ENCODE data around the gene SLC25A39.
A peak's percentile ranks its signal among the peaks of the same experiment; 100 is the strongest.
"Not testable (repeated sequence)": the region's sequence is repeated elsewhere in the genome, so short reads cannot be mapped to it uniquely, and the experiment has no call there.

Gene SLC25A39, protein sequence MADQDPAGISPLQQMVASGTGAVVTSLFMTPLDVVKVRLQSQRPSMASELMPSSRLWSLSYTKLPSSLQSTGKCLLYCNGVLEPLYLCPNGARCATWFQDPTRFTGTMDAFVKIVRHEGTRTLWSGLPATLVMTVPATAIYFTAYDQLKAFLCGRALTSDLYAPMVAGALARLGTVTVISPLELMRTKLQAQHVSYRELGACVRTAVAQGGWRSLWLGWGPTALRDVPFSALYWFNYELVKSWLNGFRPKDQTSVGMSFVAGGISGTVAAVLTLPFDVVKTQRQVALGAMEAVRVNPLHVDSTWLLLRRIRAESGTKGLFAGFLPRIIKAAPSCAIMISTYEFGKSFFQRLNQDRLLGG

DNA sequence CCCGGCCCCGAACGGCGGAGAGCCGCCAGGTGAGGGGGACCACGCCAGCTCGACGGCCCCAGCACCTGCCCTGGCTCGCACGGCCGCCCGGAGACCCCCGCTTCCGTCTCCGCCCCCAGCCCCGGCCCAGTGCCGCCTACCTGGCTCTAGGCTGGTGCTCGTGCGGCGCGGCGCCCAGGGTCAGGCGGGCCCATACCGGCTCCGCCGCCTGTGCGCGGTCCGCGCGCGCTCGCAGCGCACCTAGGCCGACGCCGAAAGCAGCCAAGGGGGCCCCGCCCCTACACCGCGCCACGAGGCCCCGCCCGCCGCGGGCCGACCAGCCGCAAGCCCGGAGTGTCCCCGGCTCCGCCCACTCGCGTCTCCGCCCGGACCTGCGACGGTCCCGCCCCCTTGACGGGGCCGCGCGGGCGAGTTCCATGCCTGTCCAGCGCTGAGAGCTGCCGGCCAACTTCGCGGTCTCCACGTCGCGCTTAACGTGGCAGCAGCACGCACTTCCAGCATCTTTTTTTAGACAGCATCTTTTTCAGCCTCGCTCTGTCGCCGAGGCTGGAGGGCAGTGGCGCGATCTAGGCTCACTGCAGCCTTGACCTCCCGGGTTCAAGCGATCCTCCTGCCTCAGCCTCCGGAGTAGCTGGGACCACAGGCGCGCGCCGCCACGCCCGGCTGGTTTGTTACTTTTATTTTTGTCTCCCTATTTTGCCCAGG lies at the start of gene SLC25A39:
SLC25A39 (minus strand) TSS at position 253 of the 705 bp plus-strand sequence. CDS start 1,261 bp downstream, outside the sequence.
- peak; percentile 94 for DNase-seq

DNA sequence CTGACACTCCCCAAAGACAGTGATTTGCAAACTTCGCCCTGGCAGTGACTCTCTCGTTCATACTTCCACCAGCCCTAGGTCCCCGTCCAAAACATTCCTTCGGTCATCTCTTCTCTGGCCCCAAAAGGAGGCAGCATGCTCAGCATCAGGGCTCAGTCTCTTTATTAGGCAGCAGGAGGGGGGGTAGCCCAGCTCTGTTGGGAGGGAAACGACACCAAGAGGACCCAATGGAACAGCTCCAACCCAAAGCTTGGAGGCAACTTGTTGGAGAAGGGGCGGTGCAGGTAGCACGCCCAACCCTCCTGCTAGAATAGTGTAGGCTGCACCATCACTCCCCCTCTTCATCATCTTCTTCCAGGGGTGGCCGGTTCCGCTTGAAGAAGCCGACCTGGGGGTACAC lies 47.4 kb upstream of the SLC25A39 start:
- no peak for DNase-seq

DNA sequence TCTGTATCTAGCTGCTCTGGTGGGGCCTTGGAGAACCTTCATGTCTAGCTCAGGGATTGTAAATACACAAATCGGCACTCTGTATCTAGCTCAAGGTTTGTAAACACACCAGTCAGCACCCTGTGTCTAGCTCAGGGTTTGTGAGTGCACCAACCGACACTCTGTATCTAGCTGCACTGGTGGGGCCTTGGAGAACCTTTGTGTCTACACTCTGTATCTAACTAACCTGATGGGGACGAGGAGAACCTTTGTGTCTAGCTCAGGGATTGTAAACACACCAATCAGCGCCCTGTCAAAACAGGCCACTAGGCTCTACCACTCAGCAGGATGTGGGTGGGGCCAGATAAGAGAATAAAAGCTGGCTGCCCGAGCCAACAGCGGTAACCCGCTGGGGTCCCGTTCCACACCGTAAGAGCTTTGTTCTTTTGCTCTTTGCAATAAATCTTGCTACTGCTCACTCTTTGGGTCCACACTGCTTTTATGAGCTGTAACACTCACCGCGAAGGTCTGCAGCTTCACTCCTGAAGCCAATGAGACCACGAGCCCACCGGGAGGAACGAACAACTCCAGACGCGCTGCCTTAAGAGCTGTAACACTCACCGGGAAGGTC lies 44.9 kb upstream of the SLC25A39 start:
- not testable (repeated sequence) for DNase-seq

DNA sequence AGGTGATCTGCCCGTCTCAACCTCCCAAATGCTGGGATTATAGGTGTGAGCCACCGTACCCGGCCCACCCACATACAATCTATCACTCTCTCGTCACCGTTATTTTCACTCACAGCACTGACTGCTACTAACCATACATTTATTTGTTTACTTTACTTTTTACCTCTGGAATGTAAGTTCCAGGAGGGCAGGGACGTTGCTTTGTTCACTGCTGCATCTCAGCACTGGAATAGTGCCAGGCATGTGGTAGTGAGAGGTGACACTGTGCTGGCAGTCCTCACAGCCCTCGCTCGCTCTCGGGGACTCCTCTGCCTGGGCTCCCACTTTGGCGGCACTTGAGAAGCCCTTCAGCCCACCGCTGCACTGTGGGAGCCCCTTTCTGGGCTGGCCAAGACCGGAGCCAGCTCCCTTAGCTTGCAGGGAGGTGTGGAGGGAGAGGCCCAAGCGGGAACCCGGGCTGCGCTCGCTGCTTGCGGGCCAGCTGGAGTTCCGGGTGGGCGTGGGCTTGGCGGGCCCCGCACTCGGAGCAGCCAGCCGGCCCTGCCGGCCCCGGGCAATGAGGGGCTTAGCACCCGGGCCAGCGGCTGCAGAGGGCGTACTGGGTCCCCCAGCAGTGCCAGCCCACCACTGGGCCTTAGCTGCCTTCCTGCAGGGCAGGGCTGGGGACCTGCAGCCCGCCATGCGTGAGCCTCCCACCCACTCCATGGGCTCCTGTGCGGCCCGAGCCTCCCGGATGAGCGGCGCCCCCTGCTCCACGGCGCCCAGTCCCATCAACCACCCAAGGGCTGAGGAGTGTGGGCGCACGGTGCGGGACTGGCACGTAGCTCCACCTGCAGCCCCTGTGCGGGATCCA lies 44.0 kb upstream of the SLC25A39 start:
- DNase-seq = not testable (repeated sequence)

DNA sequence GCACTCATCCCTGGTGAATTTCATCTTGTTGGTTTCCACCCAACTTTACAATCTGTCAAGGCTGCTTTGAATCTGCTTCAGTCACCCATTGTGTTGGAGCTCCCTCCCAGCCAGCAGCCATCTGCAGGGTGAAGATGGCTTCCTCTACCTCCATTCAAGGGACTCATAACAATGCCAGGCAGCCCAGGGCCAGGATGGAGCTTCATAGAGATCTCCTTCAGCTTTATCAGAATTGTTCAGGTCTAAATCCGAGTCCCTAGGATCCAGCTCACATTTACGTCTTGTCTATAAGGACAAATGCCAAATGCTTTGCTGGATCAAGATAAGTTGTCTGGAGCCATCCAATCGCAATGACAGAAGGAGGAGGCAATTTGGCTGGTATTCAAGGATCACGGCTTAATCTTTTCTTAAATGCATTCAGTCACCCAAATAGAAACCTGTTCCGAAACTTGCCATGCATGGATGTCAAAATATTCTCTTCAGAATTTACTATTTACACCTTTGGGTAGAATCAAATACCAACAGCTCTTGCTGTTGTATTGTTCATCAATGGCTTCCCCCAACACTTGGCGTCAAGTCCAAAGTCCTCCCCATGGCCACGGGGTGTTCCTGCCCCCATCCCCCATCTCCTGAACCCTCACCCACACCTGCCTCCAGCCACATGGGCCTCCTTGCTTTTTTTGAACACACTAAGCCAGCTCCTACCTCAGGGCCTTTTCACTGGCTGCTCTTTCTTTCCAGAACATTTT lies 42.8 kb upstream of the SLC25A39 start:
- DNase-seq = no peak

DNA sequence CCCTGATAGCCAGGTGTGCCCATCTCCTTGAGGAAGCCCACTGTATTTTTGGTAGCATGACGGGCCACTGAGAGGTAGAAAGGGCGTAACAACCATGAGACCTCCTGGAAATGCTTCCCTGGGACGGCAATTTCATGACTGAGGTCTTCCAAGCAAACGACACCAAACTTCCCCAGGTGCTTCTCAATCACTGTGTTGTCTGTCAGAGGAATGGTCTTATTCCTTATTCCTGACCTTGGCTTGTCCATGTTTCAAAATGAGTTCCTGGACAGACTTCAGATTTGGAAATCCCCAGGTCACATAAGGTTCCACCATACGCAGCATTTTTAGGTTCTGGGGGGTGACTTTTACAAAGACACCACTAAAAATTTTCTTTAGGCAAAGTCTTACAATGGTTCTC lies 40.4 kb upstream of the SLC25A39 start:
- not testable (repeated sequence) for DNase-seq

DNA sequence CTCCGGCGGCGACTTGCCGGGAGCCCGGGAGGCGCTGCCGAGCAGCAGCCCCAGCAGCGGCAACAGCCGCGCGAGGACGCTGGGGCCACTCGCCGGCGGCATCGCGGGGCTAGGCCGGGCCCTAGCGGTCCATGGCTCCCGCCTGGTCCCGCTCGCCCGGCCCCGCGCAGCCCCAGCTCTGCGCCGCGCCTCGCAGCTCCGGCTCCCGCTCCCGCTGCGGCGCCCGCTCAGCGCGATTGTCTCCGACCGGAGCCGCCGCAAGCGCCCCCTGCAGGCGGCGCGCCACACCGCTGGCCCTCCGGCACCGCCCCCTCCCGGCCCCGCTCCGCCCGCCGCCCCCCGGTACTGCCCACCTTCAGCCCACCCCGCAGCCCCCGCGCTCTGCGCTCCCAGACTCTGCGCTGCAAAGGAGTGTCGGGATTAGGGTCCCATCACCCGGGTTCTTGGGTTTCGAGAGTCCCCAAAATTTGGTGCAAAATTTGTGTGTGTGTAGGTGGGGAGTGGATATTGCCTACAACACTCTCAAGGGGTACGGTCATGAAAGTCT lies 39.1 kb upstream of the SLC25A39 start, which contains the start of gene FAM171A2:
FAM171A2 (minus strand) TSS at position 241 of the 547 bp plus-strand sequence; CDS start at position 102, 139 bp downstream.
- DNase-seq = peak; percentile 51

DNA sequence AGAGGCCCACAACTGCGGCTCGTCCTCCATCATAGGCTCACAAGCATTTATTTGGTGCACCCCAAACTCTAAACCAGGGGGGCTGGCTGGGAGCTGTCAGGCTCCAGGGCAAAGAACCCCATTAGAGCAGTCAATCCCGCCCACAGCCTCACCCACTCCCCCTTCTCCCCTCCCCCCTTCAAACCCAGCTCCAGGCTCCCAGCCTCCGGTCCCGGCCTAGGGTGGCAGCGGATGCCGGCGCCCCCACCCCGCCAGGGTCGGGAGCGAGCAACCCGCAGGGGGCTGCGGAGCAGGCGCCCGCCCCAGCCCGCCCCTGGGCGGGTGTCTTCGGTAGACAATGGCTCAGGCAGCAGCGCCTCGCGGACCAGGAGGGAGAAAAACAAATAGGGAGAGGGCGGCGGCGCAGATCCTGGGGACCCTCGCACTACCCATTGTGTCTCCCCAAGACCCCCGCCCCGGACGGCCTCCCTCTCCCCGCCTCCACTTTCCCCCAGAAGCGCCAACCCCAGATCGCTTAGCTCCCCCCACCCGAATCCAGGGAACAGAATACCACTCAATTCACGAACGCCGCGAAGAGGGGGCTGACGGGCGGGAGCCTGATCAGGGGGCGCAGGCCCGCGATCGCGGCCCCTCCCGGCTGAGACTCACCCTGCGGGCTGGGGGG lies 38.5 kb upstream of the SLC25A39 start:
- no peak for DNase-seq

DNA sequence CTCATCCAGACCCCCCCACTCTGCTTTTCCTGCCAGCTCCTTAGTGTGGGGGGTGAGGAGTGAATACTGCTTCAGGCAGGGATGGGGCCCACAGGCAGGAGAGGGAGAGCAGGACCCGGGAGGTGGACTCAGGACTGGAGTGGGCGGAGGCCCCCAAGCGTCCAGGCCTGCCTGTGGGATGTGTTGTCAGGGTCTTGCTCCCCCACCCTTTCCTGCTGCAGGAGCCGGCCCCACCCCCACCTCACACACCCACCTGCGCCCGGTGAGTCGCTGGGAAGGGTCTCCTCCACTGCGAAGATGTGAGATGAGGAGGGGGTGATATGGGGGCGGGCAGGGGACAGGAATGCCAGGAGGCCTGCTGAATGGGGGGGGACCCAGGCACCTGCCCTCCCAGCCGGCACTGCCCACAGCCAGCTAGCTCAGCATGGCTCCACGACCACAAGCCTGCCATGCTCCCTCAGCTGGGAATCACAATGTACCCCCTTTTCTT lies 37.9 kb upstream of the SLC25A39 start:
- no peak for DNase-seq

DNA sequence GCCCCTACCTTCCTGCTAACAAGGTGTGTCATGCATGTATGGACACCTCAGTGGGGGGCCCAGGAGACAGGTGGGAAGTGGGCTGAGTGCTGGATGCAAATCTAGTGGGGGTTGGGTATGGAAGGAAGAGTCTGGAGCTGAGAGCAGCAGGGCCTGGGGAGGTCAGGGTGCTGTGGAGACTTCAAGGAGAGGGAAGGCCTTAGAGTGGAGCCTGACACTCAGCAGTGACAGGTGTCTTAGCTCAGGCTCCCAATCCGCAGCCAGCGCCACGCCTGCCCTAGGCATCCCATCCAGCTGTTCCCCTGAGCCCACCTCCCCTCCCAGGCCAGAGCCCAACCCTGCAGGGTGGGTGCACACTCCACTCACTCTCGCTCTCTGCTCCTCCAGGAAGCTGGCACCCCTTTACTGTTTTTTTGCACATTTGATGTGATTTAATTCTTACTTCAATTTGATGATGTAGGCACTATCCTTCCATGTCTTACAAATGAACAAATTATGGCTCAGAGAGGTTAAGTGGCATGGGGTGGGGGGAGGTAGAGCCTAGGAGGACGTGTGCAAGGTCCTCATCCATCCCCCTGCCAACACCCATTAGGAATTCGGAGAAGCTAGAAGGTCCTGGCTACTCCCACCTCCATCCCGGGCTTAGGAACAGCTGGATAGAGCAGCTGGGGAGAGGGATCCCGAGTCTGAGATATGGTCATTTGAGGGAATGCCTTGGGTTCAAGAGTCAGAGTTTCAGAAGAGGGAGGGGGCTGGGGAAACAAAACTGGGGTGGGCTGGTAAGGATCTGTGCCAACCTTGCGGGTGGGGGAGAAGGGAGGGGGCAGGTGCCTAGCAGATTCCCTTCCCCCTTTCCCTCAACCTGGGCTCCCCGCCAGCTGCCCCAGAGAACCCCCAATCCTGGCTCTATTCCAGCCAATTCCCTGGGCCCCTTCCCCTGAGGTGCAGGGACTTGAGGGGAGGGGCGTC lies 37.0 kb upstream of the SLC25A39 start:
- no peak for DNase-seq

DNA sequence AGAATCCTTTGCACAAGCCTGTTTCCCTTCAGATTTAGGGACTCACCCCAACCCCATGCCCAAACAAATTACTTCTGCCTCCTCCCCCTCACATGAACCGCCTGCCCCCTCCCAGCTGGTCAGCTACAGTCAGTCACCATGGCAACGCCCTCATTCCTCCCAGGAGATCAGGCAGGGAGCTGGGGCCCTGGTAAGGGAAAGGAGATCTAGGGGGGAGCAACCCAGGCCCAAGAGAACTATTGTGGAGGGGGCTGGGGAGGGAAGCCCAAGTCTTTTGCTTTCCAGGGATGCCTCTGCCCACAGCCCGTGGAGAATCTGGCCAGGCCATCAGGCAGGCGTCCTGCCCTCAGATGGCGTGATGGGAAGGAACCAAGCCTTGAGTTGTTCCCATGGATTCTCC lies 36.2 kb upstream of the SLC25A39 start:
- no peak for DNase-seq

DNA sequence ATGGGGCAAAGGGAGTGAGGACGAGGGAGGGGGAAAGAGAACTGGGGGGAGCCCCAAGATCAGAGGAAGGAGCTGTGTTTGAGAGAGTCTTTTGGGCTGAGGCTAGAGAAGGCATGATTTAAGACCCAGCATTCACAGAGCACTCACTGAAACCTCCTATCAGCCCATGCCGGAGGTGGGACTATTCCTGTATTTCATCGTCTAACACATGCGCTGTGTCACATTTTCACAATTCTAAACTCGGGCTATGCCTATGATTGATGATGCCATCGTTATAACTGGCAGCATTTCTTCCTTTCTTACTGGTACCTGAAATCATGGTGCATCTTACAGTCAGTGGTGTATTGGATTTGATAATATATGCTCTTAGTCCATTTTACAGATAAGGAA lies 35.5 kb upstream of the SLC25A39 start:
- DNase-seq = no peak

DNA sequence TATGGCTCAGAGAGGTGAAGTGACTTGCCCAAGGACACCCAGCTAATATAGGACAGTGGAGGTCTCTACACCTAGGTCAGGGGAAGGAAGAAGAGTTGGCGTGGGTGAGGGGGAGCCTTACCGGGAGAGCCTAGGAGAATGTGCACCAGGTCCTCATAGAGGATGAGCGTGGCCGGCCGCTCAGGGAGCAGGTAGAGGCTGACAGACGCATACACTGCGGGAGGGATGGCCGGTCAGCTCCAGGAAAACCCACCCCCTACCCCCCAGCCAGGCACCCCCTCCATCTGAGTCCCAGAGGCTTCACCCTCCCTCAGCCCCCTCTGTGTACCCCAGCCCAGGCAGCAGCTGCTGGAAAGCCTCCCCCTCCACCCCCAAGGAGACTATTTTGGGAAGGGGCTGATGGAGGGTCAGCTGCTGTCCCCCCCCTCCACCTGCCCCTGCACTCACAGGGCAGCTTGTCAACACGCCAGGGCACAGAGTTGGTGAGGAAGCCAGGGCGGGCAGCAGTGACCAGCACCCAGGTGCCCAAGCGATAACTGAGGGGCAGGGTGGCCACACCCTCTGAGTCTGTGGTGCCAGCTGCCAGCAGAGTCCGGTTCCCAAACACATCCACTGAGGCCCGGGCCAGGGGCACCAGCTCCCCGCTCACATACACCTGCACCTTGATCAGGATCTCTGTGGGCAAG lies 35.0 kb upstream of the SLC25A39 start:
- DNase-seq = no peak

DNA sequence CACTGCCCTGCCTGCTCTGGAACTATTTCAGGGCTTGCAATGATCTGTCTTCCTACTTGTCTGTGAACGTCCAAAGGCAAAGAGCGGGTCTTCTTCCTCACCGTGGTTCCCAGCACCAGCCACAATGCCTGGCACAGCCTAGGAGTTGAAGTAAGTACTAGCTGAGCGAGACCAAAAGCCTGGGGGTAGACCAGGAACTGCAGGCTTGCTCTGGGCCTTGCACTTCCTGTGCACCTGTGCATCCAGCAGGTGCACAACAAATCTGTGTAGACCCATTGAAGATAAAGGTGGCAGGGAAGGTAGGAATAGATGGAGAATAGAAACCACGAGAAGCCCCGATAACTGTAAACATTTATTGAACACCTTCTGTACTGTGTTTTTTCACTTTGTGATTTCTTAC lies 34.4 kb upstream of the SLC25A39 start:
- no peak for DNase-seq

DNA sequence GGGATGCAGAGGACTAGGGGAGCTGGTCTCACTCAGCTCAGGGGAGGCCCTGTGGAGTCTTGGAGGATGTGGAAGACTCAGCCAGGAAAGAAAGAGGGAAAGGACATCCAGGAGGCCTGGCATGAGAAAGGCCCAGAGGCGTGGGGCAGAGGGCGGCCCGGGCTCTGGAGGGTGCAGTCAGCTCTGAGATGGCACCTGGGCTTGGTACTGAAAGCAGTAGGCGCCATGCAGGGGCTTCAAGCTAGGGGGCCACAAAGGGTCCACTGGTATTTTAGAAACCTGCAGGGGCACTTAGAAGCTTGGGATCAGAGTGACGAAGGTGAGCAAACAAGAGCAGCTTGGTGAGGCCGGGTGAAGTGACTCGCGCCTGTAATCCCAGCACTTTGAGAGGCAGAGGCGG lies 33.4 kb upstream of the SLC25A39 start:
- no peak for DNase-seq

DNA sequence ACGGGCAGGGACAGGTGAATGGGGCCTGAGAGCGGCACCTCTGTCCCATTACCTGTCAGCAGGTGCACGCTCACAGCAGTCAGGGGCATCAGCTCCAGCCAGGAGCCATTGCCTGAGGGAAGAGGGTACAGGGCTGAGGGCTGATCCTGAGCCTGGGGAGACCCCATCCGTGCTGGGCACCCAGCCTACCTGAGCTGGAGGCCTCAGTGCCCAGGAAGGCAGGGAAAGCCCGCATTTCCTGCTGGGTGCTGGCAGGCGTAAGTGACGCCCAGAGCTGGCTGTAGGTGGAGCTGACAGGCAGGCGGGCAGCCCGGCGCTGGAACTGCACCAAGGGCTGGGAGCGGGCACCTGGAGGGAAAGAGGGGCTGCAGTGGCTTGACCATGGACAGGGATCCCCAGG lies 31.6 kb upstream of the SLC25A39 start:
- no peak for DNase-seq

DNA sequence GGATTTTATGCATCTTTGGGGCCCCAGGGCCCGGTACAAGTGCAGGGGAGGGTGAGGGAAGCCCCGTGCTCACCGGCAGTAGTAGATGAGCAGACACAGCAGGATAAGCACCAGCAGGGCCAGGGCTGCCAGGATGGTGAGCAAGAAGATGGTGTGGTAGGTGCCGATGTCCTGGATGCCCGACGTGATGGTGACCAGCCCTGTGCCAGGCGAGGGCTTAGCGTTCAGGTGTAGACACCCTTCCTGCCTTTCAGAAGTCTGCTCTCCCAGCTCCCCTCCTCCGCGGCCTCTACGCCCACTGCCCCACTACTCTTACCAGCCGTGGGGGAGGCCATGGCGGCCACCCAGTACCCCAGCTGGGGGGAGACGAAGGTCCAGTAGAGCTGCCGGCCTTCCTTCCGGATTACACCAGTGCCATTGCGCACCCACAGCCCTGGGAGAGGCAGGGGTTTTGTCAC lies 31.0 kb upstream of the SLC25A39 start:
- DNase-seq = no peak

DNA sequence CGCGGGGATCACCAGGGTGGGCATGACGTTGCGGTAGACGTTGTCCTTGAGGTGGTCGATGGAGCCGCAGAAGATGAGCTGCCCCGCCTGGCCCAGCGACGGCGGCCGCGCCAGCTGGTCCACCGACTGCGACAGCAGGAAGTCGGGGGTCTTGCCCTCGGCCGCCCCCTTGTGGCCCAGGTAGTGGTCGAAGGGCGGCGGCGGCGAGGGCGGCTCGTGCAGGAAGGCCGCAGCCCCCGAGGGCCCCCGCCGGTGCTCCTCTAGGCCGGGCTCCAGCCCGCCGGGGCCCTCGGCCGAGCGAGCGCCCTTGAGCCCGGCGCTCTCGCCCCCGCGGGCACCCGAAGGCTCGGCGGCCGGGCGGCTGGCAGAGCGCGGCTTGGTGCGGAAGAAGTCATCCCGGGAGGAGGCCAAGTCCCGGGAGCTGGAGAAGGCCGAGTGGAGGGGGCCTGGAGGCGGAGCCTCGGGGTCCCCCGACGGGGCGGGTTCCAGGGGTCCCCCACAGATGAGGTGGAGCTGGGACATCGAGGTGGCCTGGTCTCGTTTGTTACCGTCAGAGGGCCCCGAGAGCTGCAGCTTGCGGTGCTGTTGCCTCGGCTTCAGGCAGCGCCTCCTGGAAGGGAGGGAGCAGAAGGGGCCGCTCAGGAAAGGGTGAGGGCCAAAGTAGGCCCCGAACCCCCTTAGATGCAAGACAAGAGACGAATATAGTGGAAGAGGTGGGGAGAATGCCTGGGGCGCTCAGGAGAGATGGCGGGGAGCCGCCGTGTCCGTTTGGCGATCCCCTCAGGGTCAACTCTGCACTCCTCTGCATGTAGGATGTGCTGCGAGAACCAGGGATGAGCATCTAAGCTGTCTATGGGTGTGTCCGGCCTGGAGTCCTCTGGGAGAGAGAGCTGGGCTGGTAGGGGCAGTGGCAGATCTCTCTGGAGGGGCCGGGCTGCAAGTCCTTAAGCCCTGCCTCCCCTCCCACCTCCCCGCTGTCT lies 30.2 kb upstream of the SLC25A39 start:
- peak; percentile 48 for DNase-seq
